Measurements from ENCODE around the gene CHRNE. TPM values are rescaled to one million over a fixed set of nuclear protein-coding genes. Genes with fewer than 3 reads are reported as not detected.

Gene CHRNE
- total RNA-seq, 6 experiments from 2014 or later: 1.4 to 2.9 (median 2.0) TPM

GRCh38 chr17:4880857-4881256, 22.0 kb downstream of the CHRNE start:
- no peaks in the 10 kb centered on the region for H3K9me3 ChIP-seq
- no peaks in the 10 kb centered on the region for H3K4me1 ChIP-seq
- no peak for DNase-seq
- TF ChIP-seq CTCF (IDR thresholded peaks at IDR 0.05) (no peak), POLR2A (IDR thresholded peaks at IDR 0.05) (no peak)
- WGBS (ENCODE audit: insufficient coverage, low coverage, low lambda C conversion rate, missing lambda C conversion rate): 74% methylated on average over 8 of the region's 15 CpGs
- peaks cover 0 to 19% (median 6%) of the 10 kb centered on the region in 4 donors for H3K36me3 ChIP-seq
- H3K27me3 ChIP-seq: no peaks in the 10 kb centered on the region
- no peak overlapping the region for H3K27ac ChIP-seq
- H3K4me3 ChIP-seq: no peak overlapping the region
- intact Hi-C loops (cut with DNase I): loop anchor here (5.0 to 10.0 kb wide), 2 partner anchors 74 to 176 kb away; partner anchors contain the start of genes PELP1 (in 2 of the 2) and PLD2 (in 1 of the 2)
- ATAC-seq: no peak

- peaks cover 0 to 7% (median 0%) of the 10 kb centered on the region in 4 donors for H3K36me3 ChIP-seq
- H3K27me3 ChIP-seq: no peaks in the 10 kb centered on the region
- 72% methylated on average over 2 of the region's 4 CpGs for WGBS (ENCODE audit: insufficient coverage, low coverage, low lambda C conversion rate, missing lambda C conversion rate)
- H3K27ac ChIP-seq: no peak overlapping the region
- intact Hi-C loops (cut with DNase I): no loop called here
- no peak for TF ChIP-seq POLR2A (IDR thresholded peaks at IDR 0.05)
- no peak for TF ChIP-seq CTCF (IDR thresholded peaks at IDR 0.05)
- H3K9me3 ChIP-seq: no peaks in the 10 kb centered on the region
- ATAC-seq (peak in 1 of 4 donors; percentile 36), DNase-seq (no peak)
- H3K4me3 ChIP-seq: no peak overlapping the region
- H3K4me1 ChIP-seq: no peaks in the 10 kb centered on the region
These were observed 23.3 kb downstream of the CHRNE start for GRCh38 chr17:4879601-4880000.

GRCh38 chr17:4877089-4877488, 25.8 kb downstream of the CHRNE start:
- intact Hi-C loops (cut with DNase I): no loop called here

GRCh38 chr17:4872786-4873185, 30.1 kb downstream of the CHRNE start:
- peak; percentile 67 to 86 (median 83) for ATAC-seq
- intact Hi-C loops (cut with DNase I): no loop called here
- Histone ChIP-seq H3K4me1 (no peaks in the 10 kb centered on the region), H3K27ac (peak overlapping the region in 1 of 3 donors; percentile 16), H3K4me3 (no peak overlapping the region), H3K27me3 (no peaks in the 10 kb centered on the region), H3K9me3 (no peaks in the 10 kb centered on the region), H3K36me3 (no peaks in the 10 kb centered on the region)
- DNase-seq: peak in 1 of 3 donors; percentile 46
- 41% methylated on average over 8 of the region's 8 CpGs for WGBS (ENCODE audit: insufficient coverage, low coverage, low lambda C conversion rate, missing lambda C conversion rate)
- TF ChIP-seq POLR2A (IDR thresholded peaks at IDR 0.05): no peak
- TF ChIP-seq CTCF (IDR thresholded peaks at IDR 0.05): no peak

More at GRCh38 chr17:4877089-4877488, 25.8 kb downstream of the CHRNE start:
- H3K4me1 ChIP-seq: no peaks in the 10 kb centered on the region
- ATAC-seq (peak in 1 of 4 donors; percentile 4), DNase-seq (no peak)
- H3K4me3 ChIP-seq: no peak overlapping the region
- no peaks in the 10 kb centered on the region for H3K36me3 ChIP-seq
- WGBS (ENCODE audit: insufficient coverage, low coverage, low lambda C conversion rate, missing lambda C conversion rate): no CpG with 5 or more reads among the region's 5 CpGs
- no peak overlapping the region for H3K27ac ChIP-seq
- no peaks in the 10 kb centered on the region for H3K27me3 ChIP-seq
- H3K9me3 ChIP-seq: no peaks in the 10 kb centered on the region
- TF ChIP-seq CTCF (IDR thresholded peaks at IDR 0.05): no peak

- no peaks in the 10 kb centered on the region for H3K27me3 ChIP-seq
These were observed 32.0 kb downstream of the CHRNE start for GRCh38 chr17:4870855-4871254.

More at GRCh38 chr17:4870855-4871254, 32.0 kb downstream of the CHRNE start:
- intact Hi-C loops (cut with DNase I): no loop called here
- ATAC-seq: peak in 2 of 4 donors; percentile 22 to 38
- DNase-seq: no peak
- Histone ChIP-seq H3K4me3 (no peak overlapping the region), H3K27ac (no peak overlapping the region), H3K36me3 (no peaks in the 10 kb centered on the region), H3K9me3 (no peaks in the 10 kb centered on the region), H3K4me1 (no peaks in the 10 kb centered on the region)
- 69% methylated on average over 2 of the region's 2 CpGs for WGBS (ENCODE audit: insufficient coverage, low coverage, low lambda C conversion rate, missing lambda C conversion rate)
- TF ChIP-seq CTCF (IDR thresholded peaks at IDR 0.05) (no peak), POLR2A (IDR thresholded peaks at IDR 0.05) (no peak)
